ENCODE results near the gene TPSAB1. TPM values are rescaled to one million over a fixed set of nuclear protein-coding genes. Genes with fewer than 3 reads are reported as not detected.

Gene TPSAB1
- total RNA-seq, 1 donor from 2014 or later = not detected

DNA sequence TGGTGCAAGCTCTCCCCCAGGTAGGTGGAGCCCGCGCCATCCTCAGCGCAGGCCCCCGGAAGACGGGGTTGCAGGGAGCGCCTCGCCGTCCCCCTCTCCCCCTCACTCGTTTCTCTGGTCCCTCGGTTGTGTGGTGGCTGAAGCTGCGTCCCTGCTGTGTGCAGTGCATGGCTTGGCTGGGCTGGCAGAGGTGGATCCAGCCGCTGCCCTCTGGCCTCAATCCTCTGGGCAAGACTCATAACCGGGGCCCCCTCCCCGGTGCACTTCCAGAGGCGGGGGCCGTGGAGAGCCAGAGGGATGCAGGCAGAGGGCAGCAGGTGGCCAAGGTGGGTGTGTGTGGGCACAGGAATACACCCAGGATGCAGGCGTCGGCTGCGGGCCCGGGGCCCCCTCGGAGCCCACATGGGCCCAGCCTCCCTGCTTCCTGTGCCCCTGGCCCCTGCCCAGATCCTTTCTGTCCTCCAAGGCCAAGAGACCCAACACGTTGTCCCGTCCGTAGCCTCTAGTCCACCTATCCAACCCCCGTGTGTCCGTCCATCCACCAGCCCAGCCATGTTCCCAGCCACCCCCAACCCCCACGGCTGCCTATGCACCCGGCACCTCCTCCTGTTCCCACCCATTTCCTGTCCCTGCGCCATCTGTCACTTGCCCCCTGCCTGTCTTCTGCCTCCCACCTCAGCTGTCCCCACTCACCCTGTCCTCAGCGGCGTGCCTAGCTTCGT is 24.8 kb upstream of the TPSAB1 start:
- FAIRE-seq (no peak), DNase-seq (ENCODE audit: low read depth) (no peak)
- H3K27ac Mint-ChIP-seq (ENCODE audit: unreplicated experiment) = no peak overlapping the region
- H3K4me1 Mint-ChIP-seq (ENCODE audit: low read depth, unreplicated experiment) = no peaks in the 10 kb centered on the region
- Histone ChIP-seq H3K36me3 (ENCODE audit: insufficient read depth, low read length) (no peaks in the 10 kb centered on the region), H3K27ac (ENCODE audit: low read depth, low read length) (no peak overlapping the region), H3K9me3 (ENCODE audit: insufficient read depth, low read depth, low read length) (no peaks in the 10 kb centered on the region), H3K4me3 (ENCODE audit: insufficient read depth, low read depth, low read length) (no peak overlapping the region), H3K9ac (ENCODE audit: low read length) (no peak overlapping the region), H4K20me1 (ENCODE audit: insufficient read depth, low read length) (no peaks in the 10 kb centered on the region), H2AFZ (ENCODE audit: low read depth, low read length) (no peak overlapping the region), H3K4me1 (ENCODE audit: insufficient read depth, low read length) (no peaks in the 10 kb centered on the region), H3K27me3 (ENCODE audit: insufficient read depth, low read length) (no peaks in the 10 kb centered on the region), H3K79me2 (ENCODE audit: insufficient read depth, low read length) (no peaks in the 10 kb centered on the region), H3K4me2 (ENCODE audit: low read length) (no peak overlapping the region)
- H3K4me3 Mint-ChIP-seq (ENCODE audit: unreplicated experiment) = no peak overlapping the region
- TF ChIP-seq, protein P1, sequence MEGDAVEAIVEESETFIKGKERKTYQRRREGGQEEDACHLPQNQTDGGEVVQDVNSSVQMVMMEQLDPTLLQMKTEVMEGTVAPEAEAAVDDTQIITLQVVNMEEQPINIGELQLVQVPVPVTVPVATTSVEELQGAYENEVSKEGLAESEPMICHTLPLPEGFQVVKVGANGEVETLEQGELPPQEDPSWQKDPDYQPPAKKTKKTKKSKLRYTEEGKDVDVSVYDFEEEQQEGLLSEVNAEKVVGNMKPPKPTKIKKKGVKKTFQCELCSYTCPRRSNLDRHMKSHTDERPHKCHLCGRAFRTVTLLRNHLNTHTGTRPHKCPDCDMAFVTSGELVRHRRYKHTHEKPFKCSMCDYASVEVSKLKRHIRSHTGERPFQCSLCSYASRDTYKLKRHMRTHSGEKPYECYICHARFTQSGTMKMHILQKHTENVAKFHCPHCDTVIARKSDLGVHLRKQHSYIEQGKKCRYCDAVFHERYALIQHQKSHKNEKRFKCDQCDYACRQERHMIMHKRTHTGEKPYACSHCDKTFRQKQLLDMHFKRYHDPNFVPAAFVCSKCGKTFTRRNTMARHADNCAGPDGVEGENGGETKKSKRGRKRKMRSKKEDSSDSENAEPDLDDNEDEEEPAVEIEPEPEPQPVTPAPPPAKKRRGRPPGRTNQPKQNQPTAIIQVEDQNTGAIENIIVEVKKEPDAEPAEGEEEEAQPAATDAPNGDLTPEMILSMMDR (IDR thresholded peaks at IDR 0.05; ENCODE audit: insufficient read depth, low read depth, low read length) = no peak
- no peak for TF ChIP-seq EZH2 (IDR thresholded peaks at IDR 0.05; ENCODE audit: insufficient read depth, low read length)
- H3K27me3 Mint-ChIP-seq (ENCODE audit: low read depth, unreplicated experiment) = peaks cover 2% of the 10 kb centered on the region
- H3K36me3 Mint-ChIP-seq (ENCODE audit: low read depth, unreplicated experiment) = peaks cover 2% of the 10 kb centered on the region
- H3K9me3 Mint-ChIP-seq (ENCODE audit: unreplicated experiment) = no peaks in the 10 kb centered on the region

DNA sequence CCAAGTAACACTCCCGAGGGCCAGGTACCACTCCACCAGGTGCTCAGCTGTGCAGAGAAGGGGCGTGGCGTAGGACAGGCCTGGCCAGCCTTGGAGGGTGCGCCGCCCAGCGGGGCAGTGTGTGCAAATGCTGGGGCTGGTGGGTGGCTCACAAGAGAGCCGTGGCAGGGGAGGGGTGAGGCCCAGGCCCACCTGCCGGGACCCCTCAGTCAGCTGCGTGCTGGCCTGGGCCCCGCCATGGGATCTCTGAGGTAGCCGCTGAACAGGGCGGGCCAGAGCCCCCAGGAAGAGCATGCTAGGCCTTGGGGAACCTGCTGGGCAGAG is 24.2 kb upstream of the TPSAB1 start:
- TF ChIP-seq EZH2 (IDR thresholded peaks at IDR 0.05; ENCODE audit: insufficient read depth, low read length) = no peak
- TF ChIP-seq, protein P1 (IDR thresholded peaks at IDR 0.05; ENCODE audit: insufficient read depth, low read depth, low read length) = no peak
- Histone ChIP-seq H3K27me3 (ENCODE audit: insufficient read depth, low read length) (no peaks in the 10 kb centered on the region), H3K27ac (ENCODE audit: low read depth, low read length) (no peak overlapping the region), H3K4me3 (ENCODE audit: insufficient read depth, low read depth, low read length) (no peak overlapping the region), H4K20me1 (ENCODE audit: insufficient read depth, low read length) (no peaks in the 10 kb centered on the region), H3K79me2 (ENCODE audit: insufficient read depth, low read length) (no peaks in the 10 kb centered on the region), H3K36me3 (ENCODE audit: insufficient read depth, low read length) (no peaks in the 10 kb centered on the region), H3K9ac (ENCODE audit: low read length) (no peak overlapping the region), H2AFZ (ENCODE audit: low read depth, low read length) (no peak overlapping the region), H3K4me2 (ENCODE audit: low read length) (no peak overlapping the region), H3K9me3 (ENCODE audit: insufficient read depth, low read depth, low read length) (no peaks in the 10 kb centered on the region), H3K4me1 (ENCODE audit: insufficient read depth, low read length) (no peaks in the 10 kb centered on the region)
- no peak overlapping the region for H3K4me3 Mint-ChIP-seq (ENCODE audit: unreplicated experiment)
- no peak overlapping the region for H3K27ac Mint-ChIP-seq (ENCODE audit: unreplicated experiment)
- H3K36me3 Mint-ChIP-seq (ENCODE audit: low read depth, unreplicated experiment) = peaks cover 2% of the 10 kb centered on the region
- DNase-seq (ENCODE audit: low read depth) (no peak), FAIRE-seq (no peak)
- no peaks in the 10 kb centered on the region for H3K9me3 Mint-ChIP-seq (ENCODE audit: unreplicated experiment)
- no peaks in the 10 kb centered on the region for H3K4me1 Mint-ChIP-seq (ENCODE audit: low read depth, unreplicated experiment)
- peaks cover 2% of the 10 kb centered on the region for H3K27me3 Mint-ChIP-seq (ENCODE audit: low read depth, unreplicated experiment)

DNA sequence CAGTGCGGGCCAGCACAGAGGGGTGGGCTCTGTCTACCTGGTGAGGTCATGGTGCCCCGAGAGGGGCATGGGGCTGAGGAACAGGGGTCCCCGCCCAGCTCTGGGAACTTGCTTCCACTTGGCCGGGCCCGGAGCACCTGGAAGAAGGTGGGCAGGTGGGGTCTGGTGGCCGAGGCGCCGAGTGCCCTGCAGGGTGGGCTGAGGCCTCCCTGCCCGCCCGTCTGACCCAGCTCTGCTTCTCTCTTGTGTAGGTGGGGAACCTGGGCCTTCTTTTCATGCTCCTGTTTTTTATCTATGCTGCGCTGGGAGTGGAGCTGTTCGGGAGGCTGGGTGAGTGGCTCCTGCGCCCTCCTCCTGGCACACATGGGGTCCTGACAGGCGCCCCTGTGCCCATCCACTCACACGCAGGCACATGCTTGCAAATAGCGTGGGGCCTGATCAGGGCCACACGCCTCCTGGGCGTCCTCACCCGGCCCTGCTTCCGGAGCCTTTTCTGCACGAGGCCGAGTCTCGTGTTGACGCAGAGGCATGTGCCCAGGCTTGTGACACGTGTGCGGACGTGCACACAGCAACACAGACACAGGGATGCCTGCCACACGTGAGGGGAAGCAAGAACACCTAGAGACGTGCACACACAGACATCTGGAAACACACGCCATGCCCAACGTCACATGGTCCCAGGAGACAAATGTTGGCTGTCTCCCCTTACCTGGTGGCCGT is 23.7 kb upstream of the TPSAB1 start:
- Histone ChIP-seq H3K4me3 (ENCODE audit: insufficient read depth, low read depth, low read length) (no peak overlapping the region), H3K4me2 (ENCODE audit: low read length) (no peak overlapping the region), H3K36me3 (ENCODE audit: insufficient read depth, low read length) (no peaks in the 10 kb centered on the region), H3K4me1 (ENCODE audit: insufficient read depth, low read length) (no peaks in the 10 kb centered on the region), H4K20me1 (ENCODE audit: insufficient read depth, low read length) (no peaks in the 10 kb centered on the region), H3K27ac (ENCODE audit: low read depth, low read length) (no peak overlapping the region), H3K27me3 (ENCODE audit: insufficient read depth, low read length) (no peaks in the 10 kb centered on the region), H3K79me2 (ENCODE audit: insufficient read depth, low read length) (no peaks in the 10 kb centered on the region), H2AFZ (ENCODE audit: low read depth, low read length) (no peak overlapping the region), H3K9me3 (ENCODE audit: insufficient read depth, low read depth, low read length) (no peaks in the 10 kb centered on the region), H3K9ac (ENCODE audit: low read length) (no peak overlapping the region)
- H3K36me3 Mint-ChIP-seq (ENCODE audit: low read depth, unreplicated experiment) = peaks cover 6% of the 10 kb centered on the region
- DNase-seq (ENCODE audit: low read depth) (no peak), FAIRE-seq (no peak)
- TF ChIP-seq, protein P1 (IDR thresholded peaks at IDR 0.05; ENCODE audit: insufficient read depth, low read depth, low read length) = no peak
- TF ChIP-seq EZH2 (IDR thresholded peaks at IDR 0.05; ENCODE audit: insufficient read depth, low read length) = no peak
- no peak overlapping the region for H3K4me3 Mint-ChIP-seq (ENCODE audit: unreplicated experiment)
- no peaks in the 10 kb centered on the region for H3K4me1 Mint-ChIP-seq (ENCODE audit: low read depth, unreplicated experiment)
- H3K27ac Mint-ChIP-seq (ENCODE audit: unreplicated experiment) = no peak overlapping the region
- no peaks in the 10 kb centered on the region for H3K9me3 Mint-ChIP-seq (ENCODE audit: unreplicated experiment)
- peaks cover 5% of the 10 kb centered on the region for H3K27me3 Mint-ChIP-seq (ENCODE audit: low read depth, unreplicated experiment)
